Fibroblast of lung (primary cell): ENCODE measurements around the gene SLC5A10. TPM values are rescaled to one million over a fixed set of nuclear protein-coding genes. Genes with fewer than 3 reads are reported as not detected.
A peak's percentile ranks its signal among the peaks of the same experiment; 100 is the strongest.

Source experiments
- DNase-seq, 2 donors: peaks; one replicate each; pipeline versions ENCODE4 v3.0.0 to v3.0.0-alpha.2; 2010; ENCODE audit warnings: low read depth in 2 of 2
- H2AFZ ChIP-seq: 2 replicates; pipeline ENCODE4 v1.5.1; 2012; ENCODE audit warnings: low read length, control low read depth, inconsistent platforms
- H3K27ac ChIP-seq: 2 replicates; pipeline ENCODE4 v1.5.1; 2011; ENCODE audit warnings: low read length, control low read depth; ENCODE audit not compliant: insufficient read depth
- H3K27me3 ChIP-seq: 2 replicates; pipeline ENCODE4 v1.5.1; 2011; ENCODE audit warnings: mild to moderate bottlenecking, low read length; ENCODE audit not compliant: control insufficient read depth, insufficient read depth
- H3K36me3 ChIP-seq: 2 replicates; pipeline ENCODE4 v1.5.1; 2011; ENCODE audit warnings: low read length; ENCODE audit not compliant: control insufficient read depth, insufficient read depth
- H3K4me1 ChIP-seq: 2 replicates; pipeline ENCODE4 v1.5.1; 2011; ENCODE audit warnings: low read length; ENCODE audit not compliant: control insufficient read depth, insufficient read depth; ENCODE audit errors: extremely low read depth
- H3K4me2 ChIP-seq: 2 replicates; pipeline ENCODE4 v1.5.1; 2011; ENCODE audit warnings: low read length, control low read depth; ENCODE audit not compliant: insufficient read depth; ENCODE audit errors: extremely low read depth
- H3K4me3 ChIP-seq, 4 experiments: fragments of 200-600 bp in 1 of 4; sonication (generic) in 1 of 4; replicated peaks in 1 of 4; 2 replicates each; pipeline ENCODE4 v1.5.1; 2011 to 2016; ENCODE audit warnings: low read length in 4 of 4, low read depth in 3 of 4, mild to moderate bottlenecking in 3 of 4, control low read depth in 2 of 4, inconsistent platforms in 1 of 4, mixed read lengths in 1 of 4; ENCODE audit not compliant: insufficient read depth in 1 of 4; ENCODE audit errors: control extremely low read depth in 1 of 4
- H3K79me2 ChIP-seq: 2 replicates; pipeline ENCODE4 v1.5.1; 2012; ENCODE audit warnings: mild to moderate bottlenecking, low read length, inconsistent platforms; ENCODE audit not compliant: control insufficient read depth, insufficient read depth
- H3K9ac ChIP-seq: 2 replicates; pipeline ENCODE4 v1.5.1; 2011; ENCODE audit warnings: mild to moderate bottlenecking, low read length, control low read depth; ENCODE audit not compliant: insufficient read depth
- H3K9me3 ChIP-seq: 2 replicates; pipeline ENCODE4 v1.5.1; 2012; ENCODE audit warnings: low read depth, low read length; ENCODE audit not compliant: control insufficient read depth, insufficient read depth
- H4K20me1 ChIP-seq: 2 replicates; pipeline ENCODE4 v1.5.1; 2011; ENCODE audit warnings: low read length; ENCODE audit not compliant: control insufficient read depth, insufficient read depth; ENCODE audit errors: extremely low read depth
- CTCF ChIP-seq, 2 donors: IDR thresholded peaks in 1 of 2; conservative IDR thresholded peaks in 1 of 2; 1 replicate in 1 of 2; 2 replicates in 1 of 2; pipeline ENCODE4 v1.5.1; 2011 to 2012; ENCODE audit warnings: low read length in 2 of 2, control low read depth in 1 of 2, inconsistent platforms in 1 of 2, low read depth in 1 of 2, mild to moderate bottlenecking in 1 of 2
- EZH2 ChIP-seq: IDR thresholded peaks from 2 replicates; pipeline ENCODE4 v1.5.1; 2012; ENCODE audit warnings: low read length, control low read depth, mild to moderate bottlenecking; ENCODE audit errors: missing control alignments
- polyA plus RNA-seq, 2 donors: library from polyadenylated mRNA; depleted of rRNA in 1 of 2; stranded (reverse) in 1 of 2; unstranded in 1 of 2; fragments of >200 nt; gene quantifications; 2 replicates each; pipeline ENCODE4 v1.2.1, GENCODE V29; 2011 to 2012; ENCODE audit warnings: missing spikeins in 1 of 2
- total RNA-seq: library from RNA; depleted of rRNA; stranded (reverse); fragments of >200 nt; gene quantifications from 2 replicates; pipeline ENCODE4 v1.2.1, GENCODE V29; 2014

The SLC5A10 gene
- total and polyA plus RNA-seq, 2 donors (not counting 1 experiment from before 2014, with no cell fraction given): not detected

DNA sequence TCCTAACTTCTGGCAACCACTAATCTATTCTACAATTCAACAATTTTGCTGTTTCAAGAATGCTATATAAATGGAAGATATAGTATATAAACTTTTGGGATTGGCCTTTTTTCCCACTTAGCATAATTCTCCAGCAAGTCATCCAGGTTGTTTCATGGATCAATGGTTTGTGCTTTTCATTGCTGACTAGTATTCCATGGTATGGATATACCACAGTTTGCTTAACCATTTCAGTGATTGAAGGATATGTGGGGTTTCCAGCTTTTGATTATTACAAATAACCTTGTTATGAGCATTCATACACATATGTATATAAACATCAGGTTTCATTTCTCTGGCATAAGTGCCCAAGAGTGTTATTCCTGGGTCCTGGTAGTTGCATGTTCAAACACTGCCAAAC, 54.7 kb downstream of the SLC5A10 start:
- DNase-seq: no peak
- no peaks in the 10 kb centered on the region for H4K20me1 ChIP-seq
- no peaks in the 10 kb centered on the region for H3K27me3 ChIP-seq
- no peak overlapping the region for H3K4me2 ChIP-seq
- H3K9me3 ChIP-seq: no peaks in the 10 kb centered on the region
- H3K36me3 ChIP-seq: no peaks in the 10 kb centered on the region
- no peak overlapping the region for H2AFZ ChIP-seq
- H3K27ac ChIP-seq: no peak overlapping the region
- peaks cover 10% of the 10 kb centered on the region for H3K79me2 ChIP-seq
- no peak overlapping the region for H3K4me3 ChIP-seq
- H3K4me1 ChIP-seq: peaks cover 9% of the 10 kb centered on the region
- no peak overlapping the region for H3K9ac ChIP-seq
- TF ChIP-seq EZH2: no peak
- no peak for TF ChIP-seq CTCF (conservative IDR thresholded peaks at IDR 0.05 in 1 of 2, IDR thresholded peaks at IDR 0.05 in 1 of 2; ENCODE audit: low read depth in 1 of 2, low read length in 2 of 2)

DNA sequence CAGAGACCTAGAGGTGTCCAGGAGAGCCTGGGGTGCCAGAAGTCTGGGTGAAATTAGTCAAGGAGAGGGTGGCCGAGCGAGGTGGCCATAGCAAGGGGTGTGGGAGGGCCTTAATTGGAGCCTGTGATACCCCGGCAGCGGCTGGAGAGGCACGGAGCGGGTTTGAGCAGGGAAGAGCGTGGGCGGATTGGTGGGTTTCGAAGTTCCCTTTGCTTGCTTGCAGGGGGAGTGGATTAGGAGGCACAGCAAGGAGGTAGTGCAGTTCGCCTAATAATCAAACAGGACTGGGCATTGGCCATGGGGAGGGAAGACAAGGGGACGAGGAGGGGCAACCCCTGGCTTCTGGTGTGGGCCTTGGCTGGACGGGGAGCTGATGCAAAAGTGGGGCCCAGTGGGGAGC, 58.0 kb downstream of the SLC5A10 start:
- Histone ChIP-seq H4K20me1 (no peaks in the 10 kb centered on the region), H3K9me3 (no peaks in the 10 kb centered on the region), H3K27ac (no peak overlapping the region), H2AFZ (no peak overlapping the region), H3K79me2 (no peaks in the 10 kb centered on the region), H3K4me1 (no peaks in the 10 kb centered on the region), H3K9ac (no peak overlapping the region), H3K4me2 (no peak overlapping the region), H3K4me3 (no peak overlapping the region), H3K36me3 (no peaks in the 10 kb centered on the region), H3K27me3 (no peaks in the 10 kb centered on the region)
- TF ChIP-seq CTCF (conservative IDR thresholded peaks at IDR 0.05 in 1 of 2, IDR thresholded peaks at IDR 0.05 in 1 of 2; ENCODE audit: low read depth in 1 of 2, low read length in 2 of 2): no peak
- no peak for TF ChIP-seq EZH2
- no peak for DNase-seq

DNA sequence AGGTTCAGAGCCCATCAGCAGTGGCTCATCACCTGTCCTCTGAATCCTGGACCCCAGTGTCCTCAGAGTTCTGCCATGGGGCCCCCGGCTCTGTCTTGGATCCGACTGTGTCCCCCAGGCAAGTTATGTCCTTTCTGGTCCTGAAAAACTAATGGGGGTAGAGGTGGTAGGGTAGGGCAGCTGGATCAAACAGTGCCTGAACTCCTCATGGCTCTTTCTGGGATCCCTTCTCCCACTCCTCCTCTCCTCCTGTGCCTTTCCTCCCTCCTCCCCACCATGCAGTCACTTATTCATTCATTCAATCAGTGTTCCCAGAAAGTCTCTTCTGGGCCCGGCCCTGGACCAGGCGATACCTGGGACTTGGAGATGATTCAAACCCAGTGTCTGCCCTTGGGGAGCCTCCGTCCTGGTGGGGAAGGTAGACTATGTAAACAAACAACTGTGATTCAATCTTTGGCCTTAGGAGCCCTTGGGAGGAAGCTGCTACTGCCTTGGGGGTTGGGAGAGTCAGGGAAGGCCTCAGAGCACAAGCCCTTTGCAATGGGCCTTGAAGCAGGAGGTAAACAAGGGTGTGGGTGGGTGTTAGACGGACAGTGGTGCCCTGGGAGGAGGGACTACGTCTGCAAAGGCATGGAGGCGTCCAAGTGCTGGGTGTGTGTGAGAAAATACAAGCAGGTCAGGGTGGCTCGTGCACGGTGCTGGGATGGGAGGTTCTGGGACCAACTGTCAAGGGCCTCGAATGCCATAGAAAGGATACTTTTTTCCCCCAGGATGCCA, 59.0 kb downstream of the SLC5A10 start:
- TF ChIP-seq CTCF (conservative IDR thresholded peaks at IDR 0.05 in 1 of 2, IDR thresholded peaks at IDR 0.05 in 1 of 2; ENCODE audit: low read depth in 1 of 2, low read length in 2 of 2): no peak
- no peak for TF ChIP-seq EZH2
- H3K9me3 ChIP-seq: no peaks in the 10 kb centered on the region
- no peak overlapping the region for H3K9ac ChIP-seq
- H3K27ac ChIP-seq: no peak overlapping the region
- H3K79me2 ChIP-seq: no peaks in the 10 kb centered on the region
- H3K4me2 ChIP-seq: no peak overlapping the region
- no peak overlapping the region for H2AFZ ChIP-seq
- peak in 1 of 2 donors; percentile 9 for DNase-seq
- no peaks in the 10 kb centered on the region for H3K36me3 ChIP-seq
- H3K4me1 ChIP-seq: no peaks in the 10 kb centered on the region
- H4K20me1 ChIP-seq: no peaks in the 10 kb centered on the region
- no peaks in the 10 kb centered on the region for H3K27me3 ChIP-seq
- H3K4me3 ChIP-seq: no peak overlapping the region
